Pancreas (tissue), 10 donors: ENCODE results near the gene GMDS. TPM values are rescaled to one million over a fixed set of nuclear protein-coding genes. Genes with fewer than 3 reads are reported as not detected.

Source experiments
- ATAC-seq, 4 donors: fragments of 200-7000 bp; cut with Tn5 transposase; one replicate each; pipeline versions ENCODE4 v1.8.0 to v1.9.1; 2020; ENCODE audit warnings: mild to moderate bottlenecking in 4 of 4, moderate library complexity in 4 of 4
- DNase-seq, 6 donors: peaks; one replicate each; pipeline ENCODE4 v3.0.0-alpha.2; 2020
- FAIRE-seq: peaks from 2 replicates; lab custom pipeline; 2012; peaks lifted over from hg19 to GRCh38; lab: Jason Lieb, UNC
- H3K27ac ChIP-seq, 4 donors: fragments of 200-600 bp; sonication (generic); 1 replicate in 3 of 4; 2 replicates in 1 of 4; pipeline versions ENCODE4 v1.5.0 to v1.8.0; 2020
- H3K27me3 ChIP-seq, 4 donors: fragments of 200-600 bp; one replicate each; pipeline ENCODE4 v1.8.0; 2021
- H3K36me3 ChIP-seq, 3 donors: fragments of 200-600 bp; sonication (generic) in 1 of 3; one replicate each; pipeline versions ENCODE4 v1.5.0 to v1.8.0; 2020 to 2021
- H3K4me1 ChIP-seq, 3 donors: fragments of 200-600 bp; one replicate each; pipeline ENCODE4 v1.8.0; 2021
- H3K4me3 ChIP-seq, 4 donors: fragments of 200-600 bp; sonication (generic) in 2 of 4; one replicate each; pipeline versions ENCODE4 v1.5.0 to v1.8.0; 2020 to 2021
- H3K9me3 ChIP-seq, 4 donors: fragments of 200-600 bp; one replicate each; pipeline ENCODE4 v1.8.0; 2021
- WGBS, 2 donors: extraction: QIAGEN DNeasy Blood & Tissue Kit; methylation state at CpG; one replicate each; pipeline ENCODE4 v1.1.7; 2013; 5-methylcytosine and 5-hydroxymethylcytosine counted together
- intact Hi-C, 3 donors: fragments of 100-400 bp; cut with DNase I; formaldehyde crosslinking; loops; one replicate each; pipeline versions ENCODE4 v1.11.1 to v1.14.2; 2022
- polyA plus RNA-seq, 2 donors: library from polyadenylated mRNA; stranded (reverse); fragments of 200-250 nt; gene quantifications; one replicate each; pipeline ENCODE4 v1.2.3, GENCODE V29; 2013
- total RNA-seq, 6 donors: library from RNA; stranded (reverse); fragmentation: NEBNext Ultra II Directional in 4 of 6; extraction: Animal tissue kit (Norgen Biotek cat#: 25700) in 4 of 6; gene quantifications; one replicate each; pipeline versions ENCODE4 v1.2.1 to v1.2.4, GENCODE V29; 2021 to 2023
- TF ChIP-seq, protein P1 (sequence below), 4 donors: fragments of 200-600 bp; sonication (generic) in 3 of 4; IDR thresholded peaks; one replicate each; pipeline versions ENCODE4 v1.5.0 to v1.8.0; 2021; ENCODE audit warnings: antibody characterized with exemption in 4 of 4
- donor health status: healthy with polysubstance abuse.
- donor health status: DM: no; HTN: no; CAD: no; lungs with moderate emphysema.
- donor health status: DM: no; HTN: no; CAD: no.
- donor health status: control.
- donor health status: control.
- donor health status: Bipolar disorder and iron deficiency.
- donor health status: DM: yes; HTN: yes; CAD: no.
- donor health status: DM: no; HTN: no; CAD: no.
- donor health status: DM: no; HTN: no; CAD: no.
- donor health status: DM: yes; HTN: yes; CAD: no.

The GMDS gene
- total and polyA plus RNA-seq, 8 donors = 7.6 to 40.8 (median 26.5) TPM

DNA sequence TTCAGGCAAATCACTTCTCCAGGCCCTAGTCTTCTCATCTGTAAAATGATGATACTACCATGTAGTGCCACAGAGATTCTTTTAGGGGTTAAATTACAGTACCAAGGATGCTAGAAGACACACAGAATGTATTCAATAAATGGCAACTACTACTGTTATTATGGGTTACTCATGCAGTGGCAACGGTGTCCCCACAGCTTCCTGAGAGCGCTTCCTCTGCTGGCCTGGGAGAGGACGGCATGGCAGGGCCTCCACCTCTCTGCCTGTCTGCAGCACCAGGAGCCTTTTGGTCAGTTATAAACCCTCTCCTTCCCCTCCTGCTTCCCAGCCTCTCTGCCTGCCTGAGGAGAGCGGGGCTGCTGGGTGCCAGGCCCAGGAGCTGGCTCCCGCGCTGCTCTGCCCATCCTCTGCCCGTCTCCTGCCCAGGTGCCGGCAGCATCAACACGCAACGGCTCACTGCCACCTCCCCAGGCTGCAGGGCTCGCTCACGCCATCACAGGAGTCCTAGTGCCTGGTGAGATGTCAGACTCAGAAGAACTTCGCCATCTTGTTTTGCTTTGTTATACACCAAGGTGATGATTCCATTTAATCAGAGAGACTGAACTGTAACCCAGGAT lies 465.0 kb downstream of the GMDS start:
- Histone ChIP-seq H3K27ac (no peak overlapping the region), H3K4me3 (no peak overlapping the region), H3K4me1 (no peaks in the 10 kb centered on the region), H3K9me3 (no peaks in the 10 kb centered on the region), H3K27me3 (no peaks in the 10 kb centered on the region), H3K36me3 (no peaks in the 10 kb centered on the region)
- FAIRE-seq (no peak), ATAC-seq (no peak), DNase-seq (no peak)
- intact Hi-C loops = no loop called here
- WGBS, 2 donors = 96 to 98% methylated on average over 13 of the region's 13 CpGs
- TF ChIP-seq, protein P1, sequence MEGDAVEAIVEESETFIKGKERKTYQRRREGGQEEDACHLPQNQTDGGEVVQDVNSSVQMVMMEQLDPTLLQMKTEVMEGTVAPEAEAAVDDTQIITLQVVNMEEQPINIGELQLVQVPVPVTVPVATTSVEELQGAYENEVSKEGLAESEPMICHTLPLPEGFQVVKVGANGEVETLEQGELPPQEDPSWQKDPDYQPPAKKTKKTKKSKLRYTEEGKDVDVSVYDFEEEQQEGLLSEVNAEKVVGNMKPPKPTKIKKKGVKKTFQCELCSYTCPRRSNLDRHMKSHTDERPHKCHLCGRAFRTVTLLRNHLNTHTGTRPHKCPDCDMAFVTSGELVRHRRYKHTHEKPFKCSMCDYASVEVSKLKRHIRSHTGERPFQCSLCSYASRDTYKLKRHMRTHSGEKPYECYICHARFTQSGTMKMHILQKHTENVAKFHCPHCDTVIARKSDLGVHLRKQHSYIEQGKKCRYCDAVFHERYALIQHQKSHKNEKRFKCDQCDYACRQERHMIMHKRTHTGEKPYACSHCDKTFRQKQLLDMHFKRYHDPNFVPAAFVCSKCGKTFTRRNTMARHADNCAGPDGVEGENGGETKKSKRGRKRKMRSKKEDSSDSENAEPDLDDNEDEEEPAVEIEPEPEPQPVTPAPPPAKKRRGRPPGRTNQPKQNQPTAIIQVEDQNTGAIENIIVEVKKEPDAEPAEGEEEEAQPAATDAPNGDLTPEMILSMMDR (IDR thresholded peaks at IDR 0.05) = no peak

DNA sequence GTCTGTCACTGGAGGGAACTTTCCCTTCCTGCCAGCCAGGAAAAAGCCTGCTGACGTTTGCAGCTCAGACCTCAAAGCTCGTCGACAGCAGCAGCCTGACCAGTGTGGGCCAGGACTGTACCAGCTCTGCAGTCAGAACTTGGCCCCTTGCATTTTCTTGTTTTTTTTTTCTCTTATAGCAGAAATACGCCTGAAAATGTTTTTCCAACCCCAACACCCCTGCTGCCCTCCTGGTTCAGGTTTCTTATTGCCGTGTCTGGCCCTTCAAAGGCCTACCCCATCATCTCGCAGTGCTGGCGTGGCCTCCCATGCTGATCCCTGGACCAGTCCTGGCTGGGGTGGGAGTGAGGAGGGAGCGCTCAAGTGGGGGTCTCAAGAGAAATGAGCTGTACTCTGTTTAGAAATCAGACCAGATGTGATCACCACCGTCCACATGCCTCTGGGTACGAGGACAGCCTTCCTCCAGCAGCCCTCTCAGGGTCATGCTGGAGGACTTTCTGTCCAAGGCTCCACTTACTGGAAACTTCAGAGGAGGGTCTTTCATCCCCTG lies 466.6 kb downstream of the GMDS start:
- ATAC-seq (peak in 3 of 4 donors; percentile 55 to 71 (median 71)), DNase-seq (no peak), FAIRE-seq (no peak)
- Histone ChIP-seq H3K36me3 (no peaks in the 10 kb centered on the region), H3K4me3 (no peak overlapping the region), H3K9me3 (no peaks in the 10 kb centered on the region), H3K27me3 (no peaks in the 10 kb centered on the region), H3K27ac (peak overlapping the region in 3 of 4 donors; percentile 3 to 33 (median 31)), H3K4me1 (no peaks in the 10 kb centered on the region)
- WGBS, 2 donors = 81 to 86% methylated on average over 10 of the region's 10 CpGs
- TF ChIP-seq, protein P1 (IDR thresholded peaks at IDR 0.05) = no peak
- intact Hi-C loops = no loop called here

DNA sequence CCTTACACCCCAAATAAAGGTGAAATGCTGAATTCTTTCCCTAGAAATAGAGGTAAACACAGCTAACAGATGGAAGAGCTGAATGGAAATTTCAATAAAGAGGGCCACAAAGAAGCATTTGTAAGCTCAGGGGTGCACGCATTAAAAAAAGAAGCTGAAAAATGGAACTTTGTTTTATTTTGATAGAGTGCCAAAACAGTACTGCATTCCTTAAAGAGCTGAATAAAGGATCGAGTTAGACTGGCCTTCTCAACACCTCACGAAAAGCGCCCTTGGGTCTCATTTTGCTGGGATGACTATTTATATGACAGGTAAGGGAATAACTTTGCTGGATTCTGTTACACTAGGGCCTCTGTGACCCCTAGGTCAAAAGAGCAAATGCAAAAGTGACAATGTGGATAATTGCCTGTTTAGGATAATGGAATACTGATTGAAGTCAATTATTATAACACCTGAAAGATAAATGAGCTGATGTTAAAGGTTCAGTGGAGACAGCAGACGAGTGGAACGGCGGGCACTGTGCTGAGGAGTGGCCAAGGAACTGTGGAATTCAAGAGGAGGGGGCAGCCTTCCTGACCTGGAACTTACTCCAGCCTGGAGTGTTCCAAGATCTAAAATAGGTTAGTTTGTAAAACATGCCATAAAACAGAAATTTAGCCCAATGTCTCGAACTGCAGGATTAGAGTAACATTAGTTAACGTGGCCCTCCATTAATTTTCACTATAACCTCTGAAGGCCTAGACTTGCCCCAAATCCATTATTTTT lies 467.3 kb downstream of the GMDS start:
- 69 to 75% methylated on average over 9 of the region's 9 CpGs for WGBS, 2 donors
- ATAC-seq = peak in 2 of 4 donors; percentile 25 to 44
- no peak for FAIRE-seq

DNA sequence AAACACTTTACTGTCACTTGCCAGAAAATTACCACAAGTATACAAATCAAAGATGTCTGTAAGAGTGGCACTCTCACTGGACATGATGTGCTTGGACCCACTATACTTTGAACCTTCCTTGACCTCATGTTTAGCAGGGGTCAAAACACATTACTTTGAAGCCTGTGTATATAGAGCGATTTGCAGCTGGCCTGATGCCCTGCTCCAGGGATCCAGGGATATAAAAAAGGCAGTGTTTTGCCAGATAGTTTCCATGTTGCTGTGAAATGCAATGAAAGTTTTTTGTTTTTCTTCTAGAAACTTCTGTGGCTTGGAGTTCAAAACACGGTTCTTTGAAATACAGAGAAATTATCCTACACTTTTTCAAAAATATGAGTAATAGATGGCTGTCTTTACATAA lies 470.0 kb downstream of the GMDS start:
- DNase-seq (no peak), FAIRE-seq (no peak), ATAC-seq (no peak)
- no peaks in the 10 kb centered on the region for H3K36me3 ChIP-seq
- TF ChIP-seq, protein P1 (IDR thresholded peaks at IDR 0.05) = no peak
- no peak overlapping the region for H3K27ac ChIP-seq
- no peak overlapping the region for H3K4me3 ChIP-seq
- no peaks in the 10 kb centered on the region for H3K9me3 ChIP-seq
- H3K27me3 ChIP-seq = no peaks in the 10 kb centered on the region
- WGBS, 2 donors = 70 to 88% methylated on average over 2 of the region's 2 CpGs
- H3K4me1 ChIP-seq = no peaks in the 10 kb centered on the region
- intact Hi-C loops = no loop called here

More for the DNA sequence above, 467.3 kb downstream of the GMDS start:
- Histone ChIP-seq H3K27me3 (no peaks in the 10 kb centered on the region), H3K4me3 (no peak overlapping the region), H3K4me1 (no peaks in the 10 kb centered on the region), H3K27ac (peak overlapping the region in 3 of 4 donors; percentile 3 to 33 (median 31)), H3K36me3 (no peaks in the 10 kb centered on the region), H3K9me3 (no peaks in the 10 kb centered on the region)
- TF ChIP-seq, protein P1 (IDR thresholded peaks at IDR 0.05) = no peak
- DNase-seq = no peak
- intact Hi-C loops = no loop called here
